GM23248 (cell line): ENCODE results near the gene ACSF3.

Experiments used
- EZH2 ChIP-seq: fragments of 200-600 bp; sonication (generic); IDR thresholded peaks from 2 replicates; pipeline ENCODE4 v1.6.1; 2018; ENCODE audit warnings: antibody characterized with exemption, mild to moderate bottlenecking; ENCODE audit not compliant: insufficient read depth, poor library complexity, severe bottlenecking
- EZH2phosphoT487 ChIP-seq: fragments of 200-600 bp; sonication (generic); IDR thresholded peaks from 2 replicates; pipeline ENCODE4 v1.6.1; 2018; ENCODE audit warnings: antibody characterized with exemption, moderate library complexity, mild to moderate bottlenecking, low read depth; ENCODE audit not compliant: insufficient read depth

- TF ChIP-seq EZH2 (no peak), EZH2phosphoT487 (no peak)
These were observed 77.8 kb downstream of the ACSF3 start, which contains the start of gene CDH15 for GRCh38 chr16:89171216-89172170.
